ENCODE measurements around the gene IFIT2.

The IFIT2 gene

DNA sequence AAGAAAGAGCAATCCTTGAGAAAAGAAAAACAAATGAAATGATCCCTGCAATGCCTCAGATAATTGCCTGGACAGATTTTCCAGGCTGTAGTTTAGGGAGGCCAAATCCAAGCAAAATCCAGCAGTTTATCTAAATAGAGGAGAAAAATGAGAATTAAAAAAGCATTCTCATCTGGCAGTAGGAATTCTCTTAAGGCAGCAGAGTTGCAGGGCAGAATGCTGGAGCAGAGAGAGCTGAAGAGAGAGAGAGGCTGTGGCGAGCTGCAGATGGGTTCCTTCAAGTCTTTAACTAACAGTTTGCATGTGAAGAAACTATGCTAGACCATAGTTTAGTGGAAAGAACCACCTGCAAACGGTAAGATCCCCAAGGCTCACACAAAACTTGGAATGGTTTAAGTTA is 44.3 kb upstream of the IFIT2 start:
- CTCF ChIA-PET = interaction anchor here (0.7 to 1.0 kb wide), 2 partner anchors 15 to 304 kb away, joined by 3 read pairs; no protein-coding TSS in a partner anchor
- no peak overlapping the region for H3K4me3 ChIP-seq (ENCODE audit: low read depth, low read length)
- POLR2A ChIA-PET = no interaction called here
- no peak for DNase-seq (ENCODE audit: low read depth, low spot score)
- TF ChIP-seq, protein P1, sequence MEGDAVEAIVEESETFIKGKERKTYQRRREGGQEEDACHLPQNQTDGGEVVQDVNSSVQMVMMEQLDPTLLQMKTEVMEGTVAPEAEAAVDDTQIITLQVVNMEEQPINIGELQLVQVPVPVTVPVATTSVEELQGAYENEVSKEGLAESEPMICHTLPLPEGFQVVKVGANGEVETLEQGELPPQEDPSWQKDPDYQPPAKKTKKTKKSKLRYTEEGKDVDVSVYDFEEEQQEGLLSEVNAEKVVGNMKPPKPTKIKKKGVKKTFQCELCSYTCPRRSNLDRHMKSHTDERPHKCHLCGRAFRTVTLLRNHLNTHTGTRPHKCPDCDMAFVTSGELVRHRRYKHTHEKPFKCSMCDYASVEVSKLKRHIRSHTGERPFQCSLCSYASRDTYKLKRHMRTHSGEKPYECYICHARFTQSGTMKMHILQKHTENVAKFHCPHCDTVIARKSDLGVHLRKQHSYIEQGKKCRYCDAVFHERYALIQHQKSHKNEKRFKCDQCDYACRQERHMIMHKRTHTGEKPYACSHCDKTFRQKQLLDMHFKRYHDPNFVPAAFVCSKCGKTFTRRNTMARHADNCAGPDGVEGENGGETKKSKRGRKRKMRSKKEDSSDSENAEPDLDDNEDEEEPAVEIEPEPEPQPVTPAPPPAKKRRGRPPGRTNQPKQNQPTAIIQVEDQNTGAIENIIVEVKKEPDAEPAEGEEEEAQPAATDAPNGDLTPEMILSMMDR (IDR thresholded peaks at IDR 0.05; ENCODE audit: insufficient read depth, low read length, missing control alignments) = no peak

DNA sequence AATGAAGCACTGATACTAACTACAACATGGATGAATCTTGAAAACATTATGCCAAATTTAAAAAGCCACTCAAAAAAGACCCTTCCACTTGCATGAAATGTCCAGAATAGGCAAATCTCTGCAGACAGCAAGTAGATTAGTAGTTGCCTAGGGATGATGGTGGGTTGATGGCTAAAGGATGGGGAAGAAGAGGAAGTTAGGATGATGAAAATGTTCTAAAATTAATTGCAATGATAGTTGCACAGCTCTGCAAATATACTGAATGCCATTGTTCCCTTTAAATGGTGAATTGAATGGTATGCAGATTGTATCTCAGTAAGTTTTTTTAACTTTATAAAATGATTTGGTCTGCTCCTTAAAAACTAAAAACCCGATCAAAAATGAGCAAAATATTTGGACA is 43.0 kb upstream of the IFIT2 start:
- POLR2A ChIA-PET = no interaction called here
- DNase-seq (ENCODE audit: low read depth, low spot score) = no peak
- TF ChIP-seq, protein P1 (IDR thresholded peaks at IDR 0.05; ENCODE audit: insufficient read depth, low read length, missing control alignments) = no peak
- H3K4me3 ChIP-seq (ENCODE audit: low read depth, low read length) = no peak overlapping the region
- CTCF ChIA-PET = interaction anchor here (1.0 to 1.7 kb wide), 3 partner anchors 10 to 167 kb away, joined by 3 to 4 read pairs (median 4); no protein-coding TSS in a partner anchor

DNA sequence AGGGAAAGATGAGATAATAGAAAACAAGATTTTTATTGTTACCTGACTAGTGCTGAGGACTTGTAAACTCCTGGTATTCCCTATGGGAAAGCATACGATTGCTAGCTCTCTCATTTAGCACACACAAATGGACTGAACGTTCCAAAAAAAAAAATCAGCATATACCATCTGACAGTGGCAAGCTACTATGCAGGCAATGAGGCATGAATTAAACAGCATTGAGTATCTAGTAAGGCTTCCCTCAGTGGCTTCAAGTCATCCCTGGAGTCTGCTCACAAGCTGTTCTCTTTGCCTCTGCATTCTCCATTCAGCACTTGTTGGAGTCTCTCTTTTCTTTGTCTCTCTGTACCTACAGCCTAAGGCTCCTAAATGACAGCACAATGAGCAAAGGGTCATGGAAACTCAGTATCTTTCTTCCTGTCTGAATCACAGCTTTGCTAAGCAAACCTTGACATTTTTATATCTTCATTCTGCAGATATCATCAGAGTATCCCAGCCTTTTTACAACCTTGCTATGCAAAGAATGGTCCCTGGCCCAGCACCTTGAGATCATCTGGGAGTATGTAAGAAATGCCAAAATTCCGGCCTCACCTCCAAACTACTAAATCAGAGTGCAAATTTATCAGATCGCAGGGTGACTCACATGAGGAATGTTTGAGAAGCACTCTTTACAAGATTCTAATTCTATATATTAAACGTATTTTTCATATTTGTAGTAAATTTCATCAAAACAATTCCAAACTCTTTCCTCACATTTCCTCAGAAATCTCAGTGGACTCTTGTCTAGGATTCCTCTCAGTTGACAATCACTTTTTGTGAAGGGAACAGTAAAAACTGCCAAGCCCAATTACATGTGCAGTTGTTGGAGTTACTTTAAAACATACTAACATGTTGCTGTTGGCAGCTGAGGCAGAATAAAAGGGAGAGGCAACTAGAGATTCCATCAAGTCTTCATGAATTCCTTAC is 39.5 kb upstream of the IFIT2 start:
- CTCF ChIA-PET = interaction anchor here (1.0 to 1.1 kb wide), 2 partner anchors 184 to 232 kb away, joined by 3 to 4 read pairs; no protein-coding TSS in a partner anchor
- H3K4me3 ChIP-seq (ENCODE audit: low read depth, low read length) = no peak overlapping the region
- POLR2A ChIA-PET = interaction anchor here (0.8 to 1.2 kb wide), 4 partner anchors 11 to 159 kb away, joined by 3 to 6 read pairs (median 4); partner anchors contain the start of gene LIPA
- TF ChIP-seq, protein P1 (IDR thresholded peaks at IDR 0.05; ENCODE audit: insufficient read depth, low read length, missing control alignments) = no peak
- peak; percentile 78 for DNase-seq (ENCODE audit: low read depth, low spot score)

DNA sequence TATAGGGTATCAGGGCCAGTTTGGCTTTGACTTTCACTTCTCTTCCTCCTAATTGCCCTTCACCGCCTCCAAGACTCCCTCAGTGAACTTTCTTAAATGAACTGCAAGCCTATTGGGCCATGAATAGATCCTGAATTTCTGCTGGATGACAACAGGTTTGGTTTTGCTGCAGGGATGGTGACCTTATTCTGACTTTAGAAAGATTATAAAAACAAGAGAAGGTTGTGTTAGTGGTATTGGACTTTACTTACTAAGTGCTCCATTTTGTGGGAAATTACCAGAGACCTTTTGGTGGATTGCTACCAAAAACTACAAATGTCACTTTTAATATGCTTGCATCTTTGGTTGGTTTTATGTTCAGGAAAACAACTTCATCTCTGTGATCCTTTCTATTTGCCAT is 38.8 kb upstream of the IFIT2 start:
- CTCF ChIA-PET = interaction anchor here (3.2 kb wide), 1 partner anchor 107 kb away, joined by 26 read pairs; no protein-coding TSS in a partner anchor
- DNase-seq (ENCODE audit: low read depth, low spot score) = no peak
- POLR2A ChIA-PET = no interaction called here
- H3K4me3 ChIP-seq (ENCODE audit: low read depth, low read length) = no peak overlapping the region
- TF ChIP-seq, protein P1 (IDR thresholded peaks at IDR 0.05; ENCODE audit: insufficient read depth, low read length, missing control alignments) = no peak

DNA sequence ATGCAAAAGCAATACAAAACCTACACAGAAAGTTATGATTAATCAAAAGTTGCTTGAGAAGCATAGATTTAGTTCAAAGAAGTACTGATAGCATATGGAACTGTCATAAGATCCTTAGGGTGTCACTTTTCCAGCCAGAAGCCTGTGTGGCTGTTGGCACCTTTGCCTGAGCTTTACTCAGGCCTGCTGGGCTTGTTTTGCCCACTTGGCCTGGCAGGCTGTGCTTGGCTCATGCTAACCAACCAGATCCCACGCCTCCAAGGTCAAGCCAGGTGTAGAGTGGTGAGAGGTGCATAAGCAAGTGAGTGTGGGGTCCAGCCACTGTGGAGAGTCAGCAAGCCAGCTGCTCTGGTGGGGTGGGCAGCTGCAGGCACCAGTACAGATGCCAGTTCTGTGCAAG is 38.3 kb upstream of the IFIT2 start:
- no peak overlapping the region for H3K4me3 ChIP-seq (ENCODE audit: low read depth, low read length)
- no peak for DNase-seq (ENCODE audit: low read depth, low spot score)
- TF ChIP-seq, protein P1 (IDR thresholded peaks at IDR 0.05; ENCODE audit: insufficient read depth, low read length, missing control alignments) = no peak
- ChIA-PET POLR2A (no interaction called here), CTCF (interaction anchor here (0.9 to 3.2 kb wide), 3 partner anchors 13 to 301 kb away, joined by 3 to 26 read pairs (median 3); no protein-coding TSS in a partner anchor)
